GM21390 (cell line): ENCODE data around the gene EEFSEC.

Experiments
- ATAC-seq: cut with Tn5 transposase; IDR thresholded peaks from one replicate; pipeline ENCODE4 v1.9.1; 2021; ENCODE audit not compliant: unreplicated experiment

Gene EEFSEC

GRCh38 chr3:128329491-128330213 lies 176.4 kb downstream of the EEFSEC start:
- ATAC-seq: no peak

- ATAC-seq: no peak
These were observed 177.0 kb downstream of the EEFSEC start for GRCh38 chr3:128330214-128330842.

- ATAC-seq: no peak
These were observed 180.9 kb downstream of the EEFSEC start for GRCh38 chr3:128334086-128334645.

GRCh38 chr3:128334766-128335165 lies 181.5 kb downstream of the EEFSEC start:
- ATAC-seq: no peak

DNA sequence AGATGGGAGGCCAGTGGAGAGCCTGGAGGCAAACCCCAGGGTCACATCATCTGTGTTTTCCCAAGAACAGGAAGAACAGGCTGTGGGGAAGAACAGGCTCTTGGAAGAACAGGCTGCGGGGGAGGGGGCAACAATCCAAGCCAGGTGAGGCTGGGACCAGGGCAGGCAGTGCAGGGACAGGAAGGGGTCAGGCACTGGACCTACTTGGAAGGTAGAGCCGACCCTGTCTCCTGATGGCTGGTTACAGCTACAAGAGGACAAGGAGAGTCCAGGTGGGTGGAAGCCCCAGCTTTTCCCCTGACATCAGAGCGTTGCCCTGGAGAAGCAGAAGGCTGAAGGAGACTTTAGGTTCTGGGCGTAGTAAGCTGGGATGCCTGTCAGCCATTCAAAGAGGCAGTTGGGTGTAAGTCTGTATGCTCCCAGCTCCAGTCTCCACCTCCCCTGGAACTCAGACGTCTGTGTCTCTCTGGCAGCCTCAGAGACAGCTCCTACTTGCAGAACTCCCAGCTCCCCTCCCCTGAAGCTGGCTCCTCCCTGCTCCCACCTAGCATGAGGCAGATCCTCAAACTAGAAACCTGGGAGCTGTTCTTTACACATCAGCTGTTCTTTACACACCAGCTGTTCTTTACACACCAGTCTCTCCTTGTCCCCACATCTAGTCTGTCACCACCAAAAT lies 182.5 kb downstream of the EEFSEC start:
- ATAC-seq: no peak

- no peak for ATAC-seq
These were observed 183.3 kb downstream of the EEFSEC start for GRCh38 chr3:128336337-128337156.

DNA sequence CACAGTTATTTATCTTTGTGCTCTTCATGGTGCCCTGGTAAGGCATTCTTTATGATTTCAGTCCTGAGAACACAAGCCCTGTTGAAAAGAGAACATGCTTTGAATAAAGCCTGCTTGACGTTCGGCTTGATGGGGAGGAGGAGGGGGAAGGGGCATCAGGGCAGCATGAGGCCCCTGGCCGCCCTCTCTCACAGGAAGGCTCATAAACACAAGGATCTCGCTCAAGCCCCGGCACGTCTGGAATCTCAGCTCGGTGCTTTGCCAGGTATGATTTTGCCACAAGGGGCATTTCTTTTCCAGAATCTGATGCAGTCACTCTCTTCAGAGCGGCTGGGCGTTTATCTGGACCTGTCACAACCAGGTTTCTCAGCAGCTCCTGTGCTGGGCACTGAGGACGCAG lies 184.0 kb downstream of the EEFSEC start:
- ATAC-seq: no peak

DNA sequence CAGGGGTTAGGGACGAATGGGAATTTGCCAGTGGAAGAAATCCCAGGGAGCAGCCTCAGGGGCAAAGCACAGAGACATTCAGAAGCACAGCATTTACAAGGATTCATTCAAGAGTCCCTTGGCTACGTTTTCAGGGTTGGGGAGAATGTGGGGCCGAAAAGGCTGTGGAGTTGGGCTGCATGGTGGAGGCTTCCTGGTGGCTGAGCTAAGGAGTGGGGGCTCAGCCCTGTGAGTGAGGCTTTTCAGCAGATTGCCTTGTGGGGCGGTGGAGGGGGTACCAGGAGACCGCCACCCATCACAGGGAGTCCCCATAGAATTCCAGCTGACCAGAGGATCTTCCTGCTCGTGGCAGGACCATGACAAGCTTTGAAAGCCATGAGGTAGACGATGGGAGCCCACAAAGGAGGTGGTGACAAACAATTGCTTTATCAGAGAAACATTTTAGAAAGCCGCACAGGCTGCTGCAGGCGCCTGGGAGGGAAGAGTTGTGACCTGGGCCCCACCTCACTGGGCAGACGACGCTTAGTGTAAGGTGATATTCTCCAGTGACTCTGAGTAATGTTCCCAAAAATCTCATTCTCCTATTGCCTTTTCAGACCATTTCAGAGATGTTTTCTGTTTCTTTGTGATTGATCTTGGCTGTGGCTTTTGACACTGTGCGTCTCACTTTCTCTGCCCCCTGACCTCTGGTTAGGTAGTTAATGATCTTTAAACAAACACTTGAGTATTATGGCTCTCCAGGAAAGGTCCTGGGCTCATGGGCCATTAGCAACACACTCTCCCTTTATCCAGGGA lies 185.5 kb downstream of the EEFSEC start:
- no peak for ATAC-seq

- ATAC-seq: no peak
These were observed 186.3 kb downstream of the EEFSEC start for GRCh38 chr3:128339491-128340012.

GRCh38 chr3:128340198-128340903 lies 187.1 kb downstream of the EEFSEC start:
- no peak for ATAC-seq

DNA sequence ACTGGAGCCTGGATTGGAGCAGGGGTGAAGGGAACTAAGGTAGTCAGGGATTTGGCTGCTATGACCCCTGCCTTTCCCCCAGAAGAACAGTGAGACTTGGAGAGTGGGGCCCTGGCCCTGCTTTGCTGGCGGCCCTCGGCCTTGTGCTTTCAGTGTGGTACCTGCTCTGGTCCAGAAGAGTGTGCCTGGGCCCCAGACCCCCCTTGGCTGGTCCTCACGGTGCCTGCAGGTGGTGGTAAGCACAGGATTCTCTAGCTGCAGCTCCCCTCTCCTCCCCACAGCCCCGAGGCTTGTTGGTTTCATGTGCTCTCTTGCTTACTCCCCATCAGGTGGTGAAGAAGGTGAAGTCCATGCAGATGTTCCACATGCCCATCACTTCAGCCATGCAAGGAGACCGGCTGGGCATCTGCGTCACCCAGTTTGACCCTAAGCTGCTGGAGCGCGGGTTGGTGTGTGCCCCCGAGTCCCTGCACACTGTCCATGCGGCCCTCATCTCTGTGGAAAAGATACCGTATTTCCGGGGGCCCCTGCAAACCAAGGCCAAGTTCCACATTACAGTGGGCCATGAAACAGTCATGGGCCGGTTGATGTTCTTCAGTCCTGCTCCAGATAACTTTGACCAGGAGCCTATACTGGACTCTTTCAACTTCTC lies 187.7 kb downstream of the EEFSEC start:
- ATAC-seq: no peak

DNA sequence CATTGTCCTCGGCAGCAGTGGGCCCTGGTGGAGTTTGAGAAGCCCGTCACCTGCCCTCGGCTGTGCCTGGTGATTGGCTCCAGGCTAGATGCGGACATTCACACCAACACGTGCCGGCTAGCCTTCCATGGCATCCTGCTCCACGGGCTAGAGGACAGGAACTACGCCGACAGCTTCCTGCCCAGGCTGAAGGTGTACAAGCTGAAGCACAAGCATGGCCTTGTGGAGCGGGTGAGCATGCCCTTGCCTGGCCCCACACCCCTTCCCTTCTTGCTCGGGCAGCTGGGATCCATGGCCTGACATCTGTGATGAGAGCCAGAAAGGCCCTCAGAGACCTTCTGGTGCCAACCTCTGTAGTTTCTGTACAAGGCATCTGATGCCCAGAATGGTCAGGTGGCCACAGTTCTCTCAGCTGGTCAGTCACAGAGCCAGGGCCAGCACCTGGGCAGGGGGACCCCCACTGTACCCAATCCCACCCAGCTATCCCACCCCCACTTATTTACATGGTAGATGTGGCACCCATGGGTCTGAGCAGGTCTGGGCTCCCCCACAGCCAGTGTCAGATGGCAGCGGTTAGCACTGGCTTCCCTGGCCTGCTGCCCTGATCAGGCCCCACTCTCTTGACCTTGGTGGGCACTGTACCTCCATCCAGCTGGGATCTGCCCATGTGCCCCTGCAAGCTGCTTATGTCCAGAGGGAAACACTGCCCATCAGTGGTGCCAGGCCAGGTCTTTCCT lies 188.5 kb downstream of the EEFSEC start:
- ATAC-seq: no peak

GRCh38 chr3:128342701-128343180 lies 189.5 kb downstream of the EEFSEC start:
- ATAC-seq: no peak

DNA sequence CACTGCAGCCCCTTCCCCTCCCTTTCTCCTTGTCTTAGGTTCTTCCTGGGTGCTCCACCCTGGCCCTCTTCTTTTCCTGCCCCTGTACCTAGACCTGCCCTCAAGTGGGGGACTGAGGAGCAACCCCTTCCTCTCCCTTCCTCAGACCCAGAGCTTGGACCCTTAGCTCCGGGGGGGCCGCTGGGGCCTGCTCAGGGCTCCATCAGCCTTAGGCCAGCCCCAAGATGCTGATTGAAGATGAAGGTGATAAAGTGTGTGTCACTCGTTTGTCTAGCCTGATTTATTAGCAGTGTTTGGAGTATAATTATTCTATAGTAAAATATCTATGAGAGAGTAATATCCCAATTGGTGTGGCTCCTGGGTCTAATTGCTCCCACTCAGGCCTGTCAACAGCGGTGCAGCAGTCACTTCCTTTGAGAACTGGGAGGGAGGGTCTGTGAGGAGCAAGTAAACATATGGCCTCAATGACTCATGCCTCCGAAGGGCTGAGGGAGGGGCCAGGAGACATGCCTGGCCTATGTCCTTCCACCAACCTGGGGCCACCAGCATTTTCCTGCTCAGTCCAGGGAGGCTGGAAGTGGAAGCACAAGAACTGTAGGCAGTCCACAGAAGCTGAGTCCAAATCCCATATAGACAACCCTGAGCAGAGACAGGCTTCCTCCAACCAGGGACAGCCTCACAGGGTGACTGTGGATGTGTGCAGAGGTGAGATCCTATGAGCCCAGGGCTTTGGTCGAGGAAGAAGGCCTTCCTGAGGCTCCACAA lies 190.2 kb downstream of the EEFSEC start:
- ATAC-seq: no peak

DNA sequence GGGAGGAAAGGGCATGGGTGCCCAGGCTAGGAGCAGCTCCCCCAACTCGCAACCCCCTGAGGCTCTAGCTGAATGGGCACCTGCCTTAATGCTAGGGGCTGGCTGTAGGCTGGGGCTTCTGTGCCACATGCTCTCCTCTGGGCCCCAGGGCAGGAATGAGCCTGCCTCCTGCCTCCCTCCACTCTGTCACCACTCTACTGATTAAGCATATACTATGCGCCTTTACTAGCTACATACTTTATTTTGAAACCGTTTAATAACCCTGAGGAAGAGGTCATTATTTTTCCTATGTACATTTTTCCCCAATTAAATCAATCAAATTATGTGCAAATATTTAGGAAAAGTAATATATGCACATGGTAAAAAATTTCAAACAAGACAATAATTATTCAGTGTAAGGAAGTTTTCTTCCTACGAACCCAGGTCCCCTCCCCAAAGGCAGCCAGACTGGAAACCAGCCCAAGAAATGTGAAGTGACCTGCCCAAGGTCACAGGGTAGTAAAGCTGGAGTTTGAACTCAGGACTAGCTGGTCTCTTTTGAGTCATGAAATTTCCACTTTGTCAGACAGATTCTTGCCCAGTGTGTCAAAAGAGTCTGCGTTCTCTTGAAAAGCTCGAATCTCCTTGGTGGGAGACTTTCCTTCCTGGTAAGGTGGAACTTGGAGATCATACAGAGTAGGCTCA lies 190.9 kb downstream of the EEFSEC start:
- no peak for ATAC-seq

DNA sequence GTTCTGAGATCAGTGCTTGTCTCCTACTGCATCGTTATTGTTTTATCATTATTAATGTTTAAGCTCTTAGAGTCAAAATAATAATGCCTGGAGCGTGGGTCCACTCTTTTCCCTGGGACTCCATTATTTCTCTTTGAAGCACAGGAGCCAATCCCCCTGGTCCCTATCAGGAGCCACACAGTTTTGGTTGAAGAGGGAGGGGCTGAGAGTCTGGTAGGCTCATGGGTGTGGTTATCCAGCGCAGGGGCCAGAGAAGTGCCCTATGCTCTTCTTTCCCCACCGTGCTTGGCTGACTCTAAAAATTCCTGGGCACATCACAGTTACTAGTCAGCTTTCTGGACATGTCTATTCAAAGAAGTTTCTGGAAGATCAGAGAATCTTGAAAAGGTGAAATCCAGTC lies 191.9 kb downstream of the EEFSEC start:
- no peak for ATAC-seq

GRCh38 chr3:128346562-128346961 lies 193.3 kb downstream of the EEFSEC start:
- no peak for ATAC-seq
